ENCODE measurements around the gene GNA14.

GRCh38 chr9:77592476-77592875, 55.6 kb downstream of the GNA14 start:
- TF ChIP-seq CTCF (IDR thresholded peaks at IDR 0.05; ENCODE audit: extremely low read depth in 1 of 2, insufficient read depth in 1 of 2, low read depth in 1 of 2, low read length in 2 of 2), result no peak
- TF ChIP-seq, protein P1, sequence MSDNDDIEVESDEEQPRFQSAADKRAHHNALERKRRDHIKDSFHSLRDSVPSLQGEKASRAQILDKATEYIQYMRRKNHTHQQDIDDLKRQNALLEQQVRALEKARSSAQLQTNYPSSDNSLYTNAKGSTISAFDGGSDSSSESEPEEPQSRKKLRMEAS (IDR thresholded peaks at IDR 0.05; ENCODE audit: insufficient read depth, insufficient read length), result no peak
- TF ChIP-seq EZH2 (IDR thresholded peaks at IDR 0.05; ENCODE audit: borderline replicate concordance, low read depth, low read length, severe bottlenecking), result no peak
- TF ChIP-seq POLR2A (IDR thresholded peaks at IDR 0.05; ENCODE audit: low read depth, low read length), result no peak
- no peak for TF ChIP-seq POLR2AphosphoS5 (IDR thresholded peaks at IDR 0.05; ENCODE audit: insufficient read depth, low read depth, low read length)
- no peak for TF ChIP-seq MYC (IDR thresholded peaks at IDR 0.05; ENCODE audit: low read depth, low read length)
- TF ChIP-seq JUN (IDR thresholded peaks at IDR 0.05; ENCODE audit: borderline replicate concordance, insufficient read depth, insufficient read length, low read depth), result no peak
- TF ChIP-seq GATA2 (IDR thresholded peaks at IDR 0.05; ENCODE audit: insufficient read depth, insufficient read length, low read depth, low read length), result no peak
- TF ChIP-seq FOS (IDR thresholded peaks at IDR 0.05; ENCODE audit: borderline replicate concordance, insufficient read depth, low read length), result peak; percentile 29
